Erythroblast (primary cell): Measurements from ENCODE around the gene AEBP1.

Experiments used
- DNase-seq, 2 experiments: peaks; one replicate each; lab custom pipeline; 2025; lab: John Stamatoyannopoulos, UW
- GATA1 ChIP-seq: IDR thresholded peaks from 2 replicates; pipeline ENCODE4 v1.6.1; 2011; ENCODE audit warnings: low read depth, mild to moderate bottlenecking, control low read depth, low read length, moderate library complexity
- POLR2A ChIP-seq: IDR thresholded peaks from 2 replicates; pipeline ENCODE4 v1.6.1; 2011; ENCODE audit warnings: mild to moderate bottlenecking, low read length

Gene AEBP1

DNA sequence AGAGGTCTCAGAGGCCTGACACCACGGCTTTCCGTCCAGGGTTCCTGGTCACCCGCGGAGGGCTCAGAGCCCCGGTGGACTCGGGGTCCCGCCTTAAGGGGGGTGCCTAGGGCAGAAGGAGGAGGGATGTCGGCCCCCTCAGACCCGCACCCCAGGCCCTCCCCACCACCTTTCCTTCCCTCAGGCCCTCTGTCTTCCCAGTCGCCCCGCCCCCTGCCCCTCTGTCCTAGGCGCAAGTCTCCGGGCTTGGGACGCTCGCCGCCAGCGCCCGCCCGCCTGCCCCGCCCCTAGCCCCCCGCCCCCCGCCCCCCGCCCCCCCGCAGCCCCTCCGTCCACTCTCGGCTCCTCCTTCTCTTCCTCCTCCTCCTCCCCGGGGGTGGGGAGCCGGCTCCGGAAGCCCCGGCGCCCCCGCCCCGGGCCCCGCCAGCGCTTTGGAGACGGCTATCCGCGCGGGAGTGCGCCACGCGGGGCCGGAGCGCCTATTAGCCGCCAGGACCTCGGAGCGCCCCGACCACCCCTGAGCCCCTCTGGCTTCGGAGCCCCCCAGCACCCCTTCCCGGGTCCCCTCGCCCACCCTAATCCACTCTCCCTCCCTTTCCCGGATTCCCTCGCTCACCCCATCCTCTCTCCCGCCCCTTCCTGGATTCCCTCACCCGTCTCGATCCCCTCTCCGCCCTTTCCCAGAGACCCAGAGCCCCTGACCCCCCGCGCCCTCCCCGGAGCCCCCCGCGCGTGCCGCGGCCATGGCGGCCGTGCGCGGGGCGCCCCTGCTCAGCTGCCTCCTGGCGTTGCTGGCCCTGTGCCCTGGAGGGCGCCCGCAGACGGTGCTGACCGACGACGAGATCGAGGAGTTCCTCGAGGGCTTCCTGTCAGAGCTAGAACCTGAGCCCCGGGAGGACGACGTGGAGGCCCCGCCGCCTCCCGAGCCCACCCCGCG is at the start of gene AEBP1:
TSS of gene AEBP1 (plus strand) at position 423 of the 937 bp plus-strand sequence. CDS start at position 744, 321 bp downstream.
- TF ChIP-seq POLR2A (no peak), GATA1 (no peak)
- DNase-seq: no peak

DNA sequence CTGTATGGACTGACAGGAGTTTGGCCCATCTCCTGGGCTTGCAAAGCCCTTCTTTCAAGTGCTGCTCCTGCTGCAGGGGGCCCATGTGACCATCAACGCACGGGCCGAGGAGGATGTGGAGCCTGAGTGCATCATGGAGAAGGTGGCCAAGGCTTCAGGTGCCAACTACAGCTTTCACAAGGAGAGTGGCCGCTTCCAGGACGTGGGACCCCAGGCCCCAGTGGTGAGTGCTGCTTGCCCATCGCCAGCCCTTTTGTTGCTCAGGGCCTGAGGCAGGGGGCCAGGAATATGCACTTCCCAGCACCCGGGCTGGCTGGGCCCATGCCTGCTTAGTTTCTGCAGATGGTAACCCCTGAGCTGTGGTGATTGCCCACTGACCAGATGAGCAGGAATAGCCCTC is 47.5 kb upstream of the AEBP1 start:
- DNase-seq: no peak
- no peak for TF ChIP-seq POLR2A
- no peak for TF ChIP-seq GATA1

DNA sequence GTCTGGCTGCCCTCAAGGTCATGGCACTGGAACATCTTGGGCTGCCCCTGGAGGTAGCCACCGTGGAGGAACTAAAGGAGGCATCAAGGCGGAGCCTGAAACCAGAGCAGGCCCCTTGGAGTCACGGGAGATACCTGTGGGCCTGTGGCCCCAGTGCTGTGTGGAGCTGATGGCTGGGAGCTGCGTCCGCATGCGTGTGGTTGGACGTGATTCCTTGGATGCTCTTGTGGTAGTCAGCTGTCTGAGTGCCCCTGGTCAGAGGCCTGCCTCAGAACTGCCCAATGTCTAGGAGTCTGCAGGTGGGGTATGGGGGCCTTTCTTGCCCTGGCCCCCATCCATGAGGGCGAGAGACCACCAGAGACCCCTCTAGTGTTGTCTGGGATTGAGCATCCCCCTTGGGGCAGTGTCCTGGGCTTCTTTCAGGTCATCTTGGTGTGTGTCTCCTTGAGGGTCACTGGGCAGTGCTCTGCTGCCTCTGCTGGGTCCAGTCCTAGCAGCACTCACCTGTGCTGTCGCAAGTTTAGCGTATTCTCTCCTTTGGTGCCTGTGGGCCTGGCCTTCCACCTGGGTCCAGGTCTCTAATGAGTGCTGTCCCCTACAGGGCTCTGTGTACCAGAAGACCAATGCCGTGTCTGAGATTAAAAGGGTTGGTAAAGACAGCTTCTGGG is 46.8 kb upstream of the AEBP1 start:
- no peak for TF ChIP-seq POLR2A
- TF ChIP-seq GATA1: no peak
- DNase-seq: no peak

DNA sequence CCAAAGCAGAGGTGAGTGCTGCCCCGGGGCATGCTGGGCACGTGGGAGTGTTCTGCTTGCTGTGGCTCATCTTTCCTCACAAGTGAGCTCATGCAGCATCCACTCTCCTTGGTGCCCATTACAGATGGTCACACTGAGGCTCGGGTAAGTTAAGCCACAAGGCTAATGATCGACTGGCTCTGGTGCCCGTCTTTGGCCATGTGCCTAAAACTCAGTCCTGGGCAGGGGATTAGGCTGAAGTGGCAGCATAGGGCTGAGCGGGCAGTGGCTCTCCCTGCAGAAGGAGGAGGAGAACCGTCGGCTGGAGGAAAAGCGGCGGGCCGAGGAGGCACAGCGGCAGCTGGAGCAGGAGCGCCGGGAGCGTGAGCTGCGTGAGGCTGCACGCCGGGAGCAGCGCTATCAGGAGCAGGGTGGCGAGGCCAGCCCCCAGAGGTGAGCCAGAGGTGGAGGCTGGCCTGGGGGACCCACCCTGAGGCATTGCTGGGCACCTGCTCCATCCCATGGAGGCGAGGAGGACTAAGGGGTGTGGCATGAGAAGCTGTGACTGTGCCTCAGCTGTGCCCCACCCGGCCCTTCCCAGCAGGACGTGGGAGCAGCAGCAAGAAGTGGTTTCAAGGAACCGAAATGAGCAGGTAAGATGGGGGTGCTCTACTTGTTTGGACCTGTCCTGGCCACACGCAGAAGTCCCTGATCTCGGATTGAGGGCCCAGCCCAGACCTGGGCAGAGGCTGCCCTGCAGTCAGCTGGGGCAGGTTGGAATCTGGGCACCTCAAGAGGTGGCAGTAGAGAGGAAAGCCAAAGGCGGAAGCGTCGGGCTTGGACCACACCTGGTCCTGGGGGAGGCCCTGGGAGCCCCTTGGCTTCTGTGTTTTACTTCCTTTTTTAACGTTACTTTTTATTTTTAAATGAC is 46.0 kb upstream of the AEBP1 start:
- no peak for TF ChIP-seq POLR2A
- no peak for TF ChIP-seq GATA1

DNA sequence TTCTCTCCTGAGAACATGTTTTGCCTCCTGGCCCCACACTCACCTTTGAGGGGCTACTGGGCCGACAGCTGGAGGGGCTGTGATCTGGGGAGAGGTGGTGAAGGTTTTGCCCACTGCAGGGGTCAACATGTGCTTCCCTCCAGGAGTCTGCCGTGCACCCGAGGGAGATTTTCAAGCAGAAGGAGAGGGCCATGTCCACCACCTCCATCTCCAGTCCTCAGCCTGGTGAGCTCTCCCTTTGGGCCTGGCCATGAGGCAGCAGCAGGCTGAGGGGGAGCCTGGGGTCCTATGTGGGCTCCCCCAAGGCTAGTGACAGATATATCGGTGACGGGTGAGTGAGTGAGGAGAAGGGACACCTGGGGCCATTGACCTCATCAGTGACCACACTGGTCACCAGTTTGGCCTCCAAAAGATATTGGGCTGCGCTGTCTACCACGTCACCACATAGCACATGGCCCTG is 45.4 kb upstream of the AEBP1 start:
- TF ChIP-seq GATA1 (no peak), POLR2A (no peak)
- no peak for DNase-seq

More for the DNA sequence above, 46.0 kb upstream of the AEBP1 start:
- no peak for DNase-seq

DNA sequence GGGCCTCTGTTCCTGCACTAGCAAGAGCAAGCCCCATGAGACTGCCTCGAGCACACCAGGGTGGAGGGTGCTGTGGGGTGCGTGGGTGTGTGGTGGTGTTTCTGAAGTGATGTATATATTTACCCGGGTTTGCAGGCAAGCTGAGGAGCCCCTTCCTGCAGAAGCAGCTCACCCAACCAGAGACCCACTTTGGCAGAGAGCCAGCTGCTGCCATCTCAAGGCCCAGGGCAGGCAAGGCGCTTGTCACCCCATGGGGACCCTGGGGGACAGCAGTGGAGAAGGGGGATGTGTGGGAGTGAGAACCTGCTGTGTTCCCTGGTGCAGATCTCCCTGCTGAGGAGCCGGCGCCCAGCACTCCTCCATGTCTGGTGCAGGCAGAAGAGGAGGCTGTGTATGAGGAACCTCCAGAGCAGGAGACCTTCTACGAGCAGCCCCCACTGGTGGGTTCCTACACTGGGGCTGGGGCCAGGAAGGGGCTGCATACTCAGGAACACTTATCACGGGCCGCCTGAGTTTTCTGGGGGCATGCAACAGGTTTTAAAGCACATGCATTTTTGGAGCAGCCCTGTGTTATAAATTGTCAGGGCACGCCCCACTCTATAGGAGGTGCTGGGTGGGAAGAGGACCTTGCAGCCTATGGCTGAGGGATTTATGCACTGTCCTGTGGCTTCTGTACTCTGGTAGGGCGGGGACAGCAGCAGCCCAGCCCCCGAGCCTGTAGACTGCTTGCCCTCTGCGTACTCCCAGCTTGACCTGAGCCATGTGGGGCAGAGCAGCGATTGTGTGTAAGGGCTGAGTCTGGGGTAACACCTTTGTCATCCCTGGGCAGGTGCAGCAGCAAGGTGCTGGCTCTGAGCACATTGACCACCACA is 44.7 kb upstream of the AEBP1 start:
- no peak for DNase-seq

DNA sequence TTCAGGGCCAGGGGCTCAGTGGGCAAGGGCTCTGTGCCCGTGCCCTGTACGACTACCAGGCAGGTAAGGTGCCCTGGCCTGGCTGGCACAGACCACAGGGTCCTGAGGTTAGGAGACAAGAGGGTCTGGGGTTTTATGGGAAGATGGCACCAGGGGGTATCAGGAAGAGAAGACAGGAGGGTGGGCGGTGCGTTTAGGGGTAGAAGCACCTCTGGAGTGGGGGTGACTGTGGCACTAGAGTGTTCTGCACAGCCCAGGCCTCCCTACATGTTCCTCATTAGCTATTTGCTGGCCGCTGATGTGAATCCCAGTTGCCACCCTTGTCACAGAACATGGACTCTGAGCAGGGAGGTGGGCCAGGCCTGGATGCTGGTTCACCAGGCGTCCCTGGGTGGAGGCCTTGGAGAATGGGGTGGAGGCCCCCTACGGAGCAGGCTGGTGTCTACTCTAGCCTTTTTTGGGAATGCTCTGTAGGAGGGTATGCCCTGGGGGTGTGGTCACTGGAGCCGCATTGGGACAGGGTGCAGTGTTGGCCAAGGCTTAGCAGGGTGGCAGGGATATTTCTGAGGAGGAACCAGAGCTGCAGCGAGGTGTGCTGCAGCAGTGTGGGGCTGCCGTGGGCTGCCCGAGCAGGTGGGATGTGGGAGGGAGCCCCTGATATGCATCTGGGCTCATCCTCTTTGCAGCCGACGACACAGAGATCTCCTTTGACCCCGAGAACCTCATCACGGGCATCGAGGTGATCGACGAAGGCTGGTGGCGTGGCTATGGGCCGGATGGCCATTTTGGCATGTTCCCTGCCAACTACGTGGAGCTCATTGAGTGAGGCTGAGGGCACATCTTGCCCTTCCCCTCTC is 43.8 kb upstream of the AEBP1 start:
- TF ChIP-seq POLR2A: no peak
- no peak for TF ChIP-seq GATA1
- no peak for DNase-seq

More for the DNA sequence above, 44.7 kb upstream of the AEBP1 start:
- TF ChIP-seq POLR2A: no peak
- TF ChIP-seq GATA1: no peak

DNA sequence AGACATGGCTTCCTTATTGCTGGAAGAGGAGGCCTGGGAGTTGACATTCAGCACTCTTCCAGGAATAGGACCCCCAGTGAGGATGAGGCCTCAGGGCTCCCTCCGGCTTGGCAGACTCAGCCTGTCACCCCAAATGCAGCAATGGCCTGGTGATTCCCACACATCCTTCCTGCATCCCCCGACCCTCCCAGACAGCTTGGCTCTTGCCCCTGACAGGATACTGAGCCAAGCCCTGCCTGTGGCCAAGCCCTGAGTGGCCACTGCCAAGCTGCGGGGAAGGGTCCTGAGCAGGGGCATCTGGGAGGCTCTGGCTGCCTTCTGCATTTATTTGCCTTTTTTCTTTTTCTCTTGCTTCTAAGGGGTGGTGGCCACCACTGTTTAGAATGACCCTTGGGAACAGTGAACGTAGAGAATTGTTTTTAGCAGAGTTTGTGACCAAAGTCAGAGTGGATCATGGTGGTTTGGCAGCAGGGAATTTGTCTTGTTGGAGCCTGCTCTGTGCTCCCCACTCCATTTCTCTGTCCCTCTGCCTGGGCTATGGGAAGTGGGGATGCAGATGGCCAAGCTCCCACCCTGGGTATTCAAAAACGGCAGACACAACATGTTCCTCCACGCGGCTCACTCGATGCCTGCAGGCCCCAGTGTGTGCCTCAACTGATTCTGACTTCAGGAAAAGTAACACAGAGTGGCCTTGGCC is 43.0 kb upstream of the AEBP1 start:
- DNase-seq: no peak

DNA sequence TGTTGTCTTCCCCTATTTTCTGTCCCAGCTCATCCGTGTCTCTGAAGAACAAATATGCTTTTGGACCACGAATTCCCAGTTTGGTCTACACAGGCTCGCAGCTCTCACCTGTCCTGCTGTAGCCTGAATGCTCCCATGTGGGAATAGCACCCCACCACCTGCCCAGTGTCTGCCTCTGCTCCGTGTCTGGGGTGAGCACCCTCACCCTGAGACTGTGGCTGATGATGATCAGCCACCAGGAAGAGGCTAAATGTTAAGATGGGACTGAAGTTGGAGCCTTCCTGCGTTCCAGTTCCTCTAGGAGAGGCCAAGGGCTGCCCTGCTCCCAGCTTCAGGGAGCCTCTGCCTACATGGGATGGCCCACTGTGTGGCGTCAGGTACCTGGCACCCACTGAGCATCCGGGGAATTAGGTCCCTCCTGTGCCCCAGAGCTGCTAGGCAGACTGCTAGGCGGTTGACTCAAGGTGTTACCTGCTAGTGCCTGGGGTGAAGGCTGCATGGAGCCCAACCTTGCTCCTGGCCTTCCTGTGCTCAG is 42.4 kb upstream of the AEBP1 start:
- DNase-seq: no peak
- TF ChIP-seq GATA1 (no peak), POLR2A (no peak)

More for the DNA sequence above, 43.0 kb upstream of the AEBP1 start:
- TF ChIP-seq GATA1 (no peak), POLR2A (no peak)

DNA sequence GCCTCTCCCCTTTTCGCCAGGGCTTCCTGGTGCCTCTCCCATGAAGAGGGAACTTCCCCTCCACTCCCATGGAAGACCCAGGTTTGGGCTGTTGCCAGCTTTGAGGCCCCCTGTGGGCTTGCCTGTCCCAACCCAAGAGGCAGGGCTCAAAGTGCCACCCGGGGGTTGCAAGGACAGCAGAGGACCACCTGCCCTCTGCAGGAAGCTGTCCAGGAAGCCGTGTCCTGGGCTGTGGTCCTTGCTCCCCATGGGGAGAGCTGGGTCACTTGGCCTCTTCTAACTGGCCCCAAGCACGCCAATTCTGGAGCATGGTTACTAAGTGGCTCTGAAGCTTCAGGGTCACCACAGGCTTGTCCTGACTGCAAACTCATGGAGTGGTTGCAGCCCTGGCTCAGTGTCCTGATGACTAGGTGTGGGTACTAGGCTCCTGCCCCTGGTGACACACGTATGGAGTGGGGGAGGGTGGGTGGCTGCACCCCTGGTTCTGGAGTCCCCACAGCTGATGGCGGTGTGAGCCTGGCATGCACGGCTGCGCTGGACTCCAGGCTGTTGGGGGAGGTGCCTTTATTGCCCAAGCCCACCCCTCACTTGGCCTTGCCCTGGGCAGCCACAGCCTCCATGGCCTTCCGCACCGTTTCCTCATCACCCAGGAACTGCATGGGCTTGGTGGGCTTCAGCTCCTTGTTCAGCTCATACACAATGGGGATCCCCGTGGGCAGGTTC is 41.8 kb upstream of the AEBP1 start:
- DNase-seq: no peak
- TF ChIP-seq GATA1: no peak
